MM.1S (cell line): ENCODE data around the gene GGTA1.

ENCODE experiments used
- EZH2 ChIP-seq: fragments of 300-600 bp; sonication (generic); optimal IDR thresholded peaks from 2 replicates; pipeline ENCODE3; 2017; ENCODE audit warnings: low read depth, mild to moderate bottlenecking, antibody characterized with exemption, low read length, mixed read lengths
- EZH2phosphoT487 ChIP-seq: fragments of 300-600 bp; sonication (generic); IDR thresholded peaks from 2 replicates; pipeline ENCODE4 v1.6.1; 2018; ENCODE audit warnings: antibody characterized with exemption, low read length
- TF ChIP-seq, protein P1 (sequence below): fragments of 300-600 bp; sonication (generic); IDR thresholded peaks from 2 replicates; pipeline ENCODE4 v1.5.1; 2016; ENCODE audit warnings: antibody characterized with exemption, low read length, mixed read lengths

DNA sequence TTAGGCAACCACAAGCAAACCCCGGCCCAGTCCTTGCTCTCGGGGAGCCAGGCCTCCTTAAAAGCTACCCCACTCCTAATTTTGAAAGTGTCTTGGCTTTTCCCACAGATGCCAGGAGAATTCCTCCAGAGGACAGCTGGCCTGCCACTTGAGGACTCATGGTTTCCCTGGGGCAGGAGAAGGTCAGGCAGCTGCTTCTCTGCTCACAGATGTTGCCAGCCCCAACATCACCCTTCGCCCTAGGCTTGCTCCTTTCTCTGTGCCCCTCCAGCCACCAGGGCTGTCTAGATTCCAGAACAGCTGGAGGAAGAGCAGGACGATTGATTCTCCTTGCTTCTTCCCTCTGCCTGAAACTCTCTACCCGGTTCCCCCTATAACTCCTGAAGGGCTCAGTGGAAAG lies 8.5 kb downstream of the GGTA1 start:
- no peak for TF ChIP-seq EZH2
- TF ChIP-seq, protein P1, sequence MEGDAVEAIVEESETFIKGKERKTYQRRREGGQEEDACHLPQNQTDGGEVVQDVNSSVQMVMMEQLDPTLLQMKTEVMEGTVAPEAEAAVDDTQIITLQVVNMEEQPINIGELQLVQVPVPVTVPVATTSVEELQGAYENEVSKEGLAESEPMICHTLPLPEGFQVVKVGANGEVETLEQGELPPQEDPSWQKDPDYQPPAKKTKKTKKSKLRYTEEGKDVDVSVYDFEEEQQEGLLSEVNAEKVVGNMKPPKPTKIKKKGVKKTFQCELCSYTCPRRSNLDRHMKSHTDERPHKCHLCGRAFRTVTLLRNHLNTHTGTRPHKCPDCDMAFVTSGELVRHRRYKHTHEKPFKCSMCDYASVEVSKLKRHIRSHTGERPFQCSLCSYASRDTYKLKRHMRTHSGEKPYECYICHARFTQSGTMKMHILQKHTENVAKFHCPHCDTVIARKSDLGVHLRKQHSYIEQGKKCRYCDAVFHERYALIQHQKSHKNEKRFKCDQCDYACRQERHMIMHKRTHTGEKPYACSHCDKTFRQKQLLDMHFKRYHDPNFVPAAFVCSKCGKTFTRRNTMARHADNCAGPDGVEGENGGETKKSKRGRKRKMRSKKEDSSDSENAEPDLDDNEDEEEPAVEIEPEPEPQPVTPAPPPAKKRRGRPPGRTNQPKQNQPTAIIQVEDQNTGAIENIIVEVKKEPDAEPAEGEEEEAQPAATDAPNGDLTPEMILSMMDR, result no peak
- TF ChIP-seq EZH2phosphoT487, result no peak
